ENCODE measurements around the gene HACD2.

Gene HACD2

GRCh38 chr3:123479891-123480290 is 105.0 kb downstream of the HACD2 start:
- no peak for DNase-seq

- DNase-seq = no peak
Measured at GRCh38 chr3:123478314-123478713, 106.5 kb downstream of the HACD2 start.

DNA sequence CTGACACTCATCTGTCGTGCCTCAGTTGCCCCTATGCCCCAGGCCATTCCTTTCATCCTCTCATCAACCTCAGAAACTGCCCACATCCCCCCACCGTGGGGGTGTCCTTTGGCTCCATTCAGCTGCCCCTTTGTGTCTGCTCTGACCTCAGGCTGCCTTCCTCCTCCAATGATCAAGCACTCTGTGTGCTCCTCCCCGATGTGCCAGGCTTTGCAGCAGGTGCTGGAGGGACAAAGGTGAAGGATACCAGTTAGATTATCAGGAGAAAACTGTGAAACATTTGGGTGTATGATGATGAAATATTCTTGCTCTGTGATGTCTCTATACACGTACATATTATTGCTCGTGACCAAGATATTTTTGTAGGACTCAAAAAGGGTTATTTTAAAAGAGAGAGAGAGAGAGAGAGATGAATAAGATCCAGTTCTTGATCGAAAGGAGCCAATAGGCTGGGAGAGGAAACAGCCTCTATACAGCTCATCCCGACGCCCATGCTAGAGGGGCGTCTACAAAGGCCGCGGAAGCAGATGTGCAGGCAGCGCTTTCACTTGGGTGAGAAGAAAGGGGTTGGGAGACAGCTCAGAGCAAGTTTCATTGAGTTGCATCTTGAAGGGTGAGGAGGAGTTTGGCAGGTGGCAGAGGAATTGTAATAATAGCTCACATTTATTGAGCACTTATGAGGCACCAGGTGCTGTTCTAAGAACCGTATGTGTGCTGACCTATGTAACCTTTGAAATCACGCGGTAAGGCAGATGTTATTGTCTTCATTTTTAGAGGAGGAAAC is 107.7 kb downstream of the HACD2 start:
- DNase-seq = no peak

- DNase-seq = no peak
Measured at GRCh38 chr3:123475786-123476185, 109.1 kb downstream of the HACD2 start.

- DNase-seq = no peak
Measured at GRCh38 chr3:123471106-123471505, 113.7 kb downstream of the HACD2 start.

GRCh38 chr3:123469323-123469995 is 115.4 kb downstream of the HACD2 start:
- no peak for DNase-seq

GRCh38 chr3:123467046-123467445 is 117.8 kb downstream of the HACD2 start:
- no peak for DNase-seq

- no peak for DNase-seq
Measured at GRCh38 chr3:123464211-123464610, 120.6 kb downstream of the HACD2 start.

DNA sequence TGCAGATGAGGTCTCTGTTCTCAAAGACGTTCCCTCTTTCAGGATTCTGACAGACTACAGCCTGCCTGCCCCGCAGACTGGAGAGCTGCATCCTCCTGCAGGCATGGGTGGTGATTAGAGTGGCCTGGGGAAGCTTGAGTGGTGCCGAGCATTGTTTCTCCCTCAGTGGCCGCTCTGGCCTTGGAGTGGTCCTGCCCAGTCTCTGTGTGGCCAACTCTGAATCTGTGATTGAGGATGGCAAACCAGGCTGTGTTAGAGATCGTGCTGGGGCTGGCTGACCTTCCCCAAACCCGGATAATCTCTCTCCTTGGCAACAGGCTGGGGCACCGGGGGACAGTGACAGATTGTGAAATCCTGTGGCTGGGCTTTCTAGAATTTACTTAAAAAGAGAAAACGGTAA is 125.0 kb downstream of the HACD2 start:
- DNase-seq = no peak

DNA sequence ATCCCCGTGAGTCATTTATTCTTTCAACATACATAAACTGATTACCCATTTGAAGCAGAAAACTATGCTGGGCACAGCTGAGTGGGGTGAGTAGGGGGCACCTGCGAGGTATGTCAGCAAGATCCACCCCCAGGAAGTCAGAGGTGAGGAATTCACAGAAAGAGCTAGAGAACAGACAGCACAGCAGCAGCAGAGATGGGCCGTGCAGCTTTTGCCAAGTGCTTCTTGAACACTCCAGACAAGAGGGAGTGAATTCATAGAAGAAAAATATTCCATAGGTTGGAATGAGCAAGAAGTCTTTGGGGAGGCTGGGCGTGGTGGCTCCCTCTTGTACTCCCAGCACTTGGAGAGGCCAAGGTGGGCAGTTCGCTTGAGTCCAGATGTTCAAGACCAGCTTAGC is 126.6 kb downstream of the HACD2 start:
- DNase-seq = no peak

DNA sequence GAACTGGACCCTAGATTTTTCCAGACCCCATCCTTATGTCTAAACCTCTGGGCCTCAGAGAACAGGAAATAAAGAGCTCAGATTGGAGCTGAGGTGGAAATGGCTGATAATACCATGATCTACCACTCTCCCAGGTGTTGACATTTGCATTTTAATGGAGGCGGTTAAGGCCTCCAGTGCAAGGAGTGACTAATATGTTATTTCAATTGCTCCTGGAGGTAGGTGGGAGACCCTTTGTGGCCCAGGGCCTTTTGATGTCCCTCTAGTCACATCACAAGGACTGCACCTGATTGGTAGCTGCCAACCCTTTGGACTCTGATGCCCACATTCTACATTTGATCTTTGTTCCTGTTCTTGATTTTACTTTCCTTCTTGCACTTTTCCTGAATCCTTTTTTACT is 127.0 kb downstream of the HACD2 start:
- DNase-seq = no peak

GRCh38 chr3:123453675-123454074 is 131.2 kb downstream of the HACD2 start:
- DNase-seq = no peak

DNA sequence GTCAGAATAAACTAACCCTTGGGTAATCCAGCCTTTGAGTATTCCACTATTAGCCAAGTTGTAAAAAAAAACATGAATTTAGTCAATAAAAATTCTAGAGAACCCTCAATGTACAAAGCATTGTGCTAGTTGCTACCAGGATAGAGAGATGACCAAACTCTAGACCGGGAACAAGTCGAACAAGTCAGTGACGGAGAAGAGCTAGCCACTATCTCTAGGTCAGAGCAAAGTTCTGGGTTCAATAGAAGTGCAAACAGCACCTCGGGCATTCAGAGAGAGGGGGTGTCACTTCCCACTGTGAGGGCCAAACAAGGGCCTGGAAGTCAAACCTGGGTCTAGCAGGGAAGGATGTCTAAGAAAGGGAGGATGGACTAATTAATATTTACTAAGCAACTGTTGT is 133.7 kb downstream of the HACD2 start:
- DNase-seq = no peak

GRCh38 chr3:123449997-123450604 is 134.8 kb downstream of the HACD2 start:
- DNase-seq = peak; percentile 10

GRCh38 chr3:123449102-123449996 is 135.5 kb downstream of the HACD2 start:
- peak; percentile 26 for DNase-seq

DNA sequence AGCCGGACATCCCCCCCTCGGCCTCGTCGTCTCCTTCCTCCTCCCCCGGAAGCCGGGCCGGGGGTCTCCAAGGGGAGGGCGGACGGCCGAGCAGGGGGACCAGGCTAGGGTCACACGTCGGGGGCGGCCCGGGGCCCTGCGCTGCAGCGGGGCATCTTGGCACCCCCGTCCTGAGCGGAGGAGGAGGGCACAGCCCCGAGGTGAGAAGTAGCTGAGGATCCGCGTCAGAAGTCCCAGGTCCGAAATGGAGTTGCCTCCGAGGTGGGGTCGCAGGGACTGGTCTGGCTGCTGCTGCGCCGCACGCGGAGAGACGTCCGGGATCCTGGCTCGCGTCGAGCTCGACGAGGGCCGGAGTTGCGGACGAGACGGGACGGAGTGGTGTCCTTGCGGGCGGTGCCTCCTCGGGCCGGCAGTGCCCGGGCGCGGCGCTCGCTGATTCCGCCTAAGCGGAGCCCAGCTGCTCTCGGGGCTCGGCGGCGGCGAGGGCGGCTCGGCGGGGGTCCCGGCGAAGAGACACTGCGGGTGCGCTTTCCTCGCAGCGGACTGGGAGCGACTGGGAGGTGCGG is 136.2 kb downstream of the HACD2 start, which contains the start of gene ADCY5:
Gene ADCY5 (minus strand): TSS at position 555 of the 566 bp plus-strand sequence. CDS start 545 bp downstream, at position 10.
- DNase-seq = no peak

- peak; percentile 15 for DNase-seq
Measured at GRCh38 chr3:123447749-123448517, 136.9 kb downstream of the HACD2 start.

DNA sequence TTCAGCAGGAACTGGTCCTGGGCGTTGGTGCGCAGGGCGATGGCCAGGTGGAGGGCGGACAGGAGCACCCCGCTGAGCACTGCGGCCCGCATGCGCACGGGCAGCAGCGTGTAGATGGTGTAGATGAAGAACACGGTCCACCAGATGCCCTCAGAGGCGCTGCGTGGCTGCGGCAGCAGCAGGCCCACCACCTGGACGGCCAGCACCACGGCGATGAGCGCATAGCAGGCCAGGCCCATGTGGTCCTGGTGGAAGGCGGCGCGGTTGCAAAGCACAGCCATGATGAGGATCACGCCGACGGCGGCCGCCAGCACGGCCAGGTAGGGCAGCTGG is 137.5 kb downstream of the HACD2 start:
- DNase-seq = no peak

GRCh38 chr3:123446610-123447109 is 138.2 kb downstream of the HACD2 start:
- no peak for DNase-seq

GRCh38 chr3:123446210-123446609 is 138.6 kb downstream of the HACD2 start:
- DNase-seq = no peak

- DNase-seq = no peak
Measured at GRCh38 chr3:123445702-123446101, 139.2 kb downstream of the HACD2 start.
